ENCODE results near the gene ADAMTS18.
"Not testable (repeated sequence)": the region's sequence is repeated elsewhere in the genome, so short reads cannot be mapped to it uniquely, and the experiment has no call there.

The ADAMTS18 gene

GRCh38 chr16:77290451-77291115 lies 144.3 kb downstream of the ADAMTS18 start:
- no peak for DNase-seq (ENCODE audit: low spot score)
- in situ Hi-C loops (cut with MboI; ENCODE audit: low sequenced_read_pairs, unreplicated experiment) = no loop called here
- no peak for TF ChIP-seq CTCF (IDR thresholded peaks at IDR 0.05; ENCODE audit: borderline replicate concordance, control extremely low read depth, extremely low read depth, insufficient read depth, missing control alignments)

DNA sequence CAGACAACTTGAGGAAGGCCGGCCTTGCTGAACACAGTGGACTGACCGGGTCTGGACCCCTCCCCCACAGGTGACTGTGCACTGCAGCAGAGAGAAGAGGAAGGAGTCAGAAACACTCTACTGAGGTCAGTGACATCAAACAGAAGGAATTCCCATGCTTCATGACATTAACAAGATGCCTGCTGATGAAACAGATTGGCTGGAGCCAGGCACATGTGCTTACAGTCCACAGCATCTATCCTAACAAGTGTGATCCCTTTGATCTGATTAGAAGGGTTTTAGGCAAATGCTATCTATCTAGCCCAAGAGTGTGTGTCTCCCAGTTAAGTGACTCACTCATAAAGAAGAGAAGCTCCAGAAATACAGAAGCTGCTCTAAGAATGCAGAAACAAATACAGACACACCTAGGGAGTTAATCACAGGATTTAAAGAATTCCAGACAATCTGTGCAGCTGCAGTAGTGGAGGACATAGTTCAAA lies 145.5 kb downstream of the ADAMTS18 start:
- no peak for DNase-seq (ENCODE audit: low spot score)
- in situ Hi-C loops (cut with MboI; ENCODE audit: low sequenced_read_pairs, unreplicated experiment) = no loop called here
- no peak for TF ChIP-seq CTCF (IDR thresholded peaks at IDR 0.05; ENCODE audit: borderline replicate concordance, control extremely low read depth, extremely low read depth, insufficient read depth, missing control alignments)

GRCh38 chr16:77288222-77288621 lies 146.6 kb downstream of the ADAMTS18 start:
- TF ChIP-seq CTCF (IDR thresholded peaks at IDR 0.05; ENCODE audit: borderline replicate concordance, control extremely low read depth, extremely low read depth, insufficient read depth, missing control alignments) = no peak
- DNase-seq (ENCODE audit: low spot score) = no peak
- in situ Hi-C loops (cut with MboI; ENCODE audit: low sequenced_read_pairs, unreplicated experiment) = no loop called here

DNA sequence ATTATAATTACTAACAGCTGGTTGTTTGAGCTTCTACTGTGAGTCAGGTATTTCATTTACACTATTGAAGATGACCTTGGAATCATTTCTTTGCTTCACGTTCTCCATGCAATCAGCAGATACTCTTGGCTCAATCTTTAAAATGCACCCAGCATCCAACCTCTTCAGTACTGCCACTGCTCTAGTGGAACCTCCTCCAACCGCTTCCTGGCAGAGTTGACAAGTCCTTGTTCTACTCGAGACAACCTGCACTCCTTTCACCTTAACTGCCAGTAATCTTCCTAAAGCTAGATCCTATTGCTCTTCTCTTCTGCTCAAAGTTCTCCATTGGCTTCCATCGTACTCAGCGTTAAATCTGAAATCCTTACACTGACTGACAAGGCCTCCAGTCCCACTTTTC lies 149.2 kb downstream of the ADAMTS18 start:
- in situ Hi-C loops (cut with MboI; ENCODE audit: low sequenced_read_pairs, unreplicated experiment) = no loop called here
- TF ChIP-seq CTCF (IDR thresholded peaks at IDR 0.05; ENCODE audit: borderline replicate concordance, control extremely low read depth, extremely low read depth, insufficient read depth, missing control alignments) = no peak
- DNase-seq (ENCODE audit: low spot score) = no peak

- DNase-seq (ENCODE audit: low spot score) = no peak
- in situ Hi-C loops (cut with MboI; ENCODE audit: low sequenced_read_pairs, unreplicated experiment) = no loop called here
- no peak for TF ChIP-seq CTCF (IDR thresholded peaks at IDR 0.05; ENCODE audit: borderline replicate concordance, control extremely low read depth, extremely low read depth, insufficient read depth, missing control alignments)
Measured at GRCh38 chr16:77282345-77282744, 152.5 kb downstream of the ADAMTS18 start.

DNA sequence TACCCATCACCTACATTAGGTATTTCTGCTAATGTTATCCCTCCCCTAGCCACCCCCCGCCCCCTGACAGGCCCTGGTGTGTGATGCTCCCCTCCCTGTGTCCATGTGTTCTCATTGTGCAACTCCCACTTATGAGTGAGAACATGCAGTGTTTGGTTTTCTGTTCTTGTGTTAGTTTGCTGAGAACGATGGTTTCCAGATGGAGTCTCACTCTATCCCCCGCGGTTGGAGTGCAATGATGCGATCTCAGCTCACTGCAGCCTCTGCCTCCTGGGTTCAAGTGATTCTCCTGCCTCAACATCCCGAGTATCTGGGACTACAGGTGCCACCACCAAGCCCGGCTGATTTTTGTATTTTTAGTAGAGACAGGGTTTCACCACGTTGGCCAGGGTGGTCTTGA lies 155.5 kb downstream of the ADAMTS18 start:
- DNase-seq (ENCODE audit: low spot score); in situ Hi-C loops (cut with MboI; ENCODE audit: low sequenced_read_pairs, unreplicated experiment): not testable (repeated sequence)

GRCh38 chr16:77277571-77277970 lies 157.3 kb downstream of the ADAMTS18 start:
- TF ChIP-seq CTCF (IDR thresholded peaks at IDR 0.05; ENCODE audit: borderline replicate concordance, control extremely low read depth, extremely low read depth, insufficient read depth, missing control alignments) = no peak
- in situ Hi-C loops (cut with MboI; ENCODE audit: low sequenced_read_pairs, unreplicated experiment) = no loop called here
- DNase-seq (ENCODE audit: low spot score) = no peak
